ENCODE results near the gene MAP7.
"Not testable (repeated sequence)": the region's sequence is repeated elsewhere in the genome, so short reads cannot be mapped to it uniquely, and the experiment has no call there.

MAP7 gene

GRCh38 chr6:136408204-136408603 is 142.0 kb downstream of the MAP7 start:
- no peak overlapping the region for H3K27ac ChIP-seq

GRCh38 chr6:136405420-136406029 is 144.7 kb downstream of the MAP7 start:
- no peak for TF ChIP-seq CTCF (IDR thresholded peaks at IDR 0.05)
- Histone ChIP-seq H3K27ac (no peak overlapping the region), H3K4me3 (no peak overlapping the region)
- DNase-seq (ENCODE audit: low spot score) = no peak

More at GRCh38 chr6:136408204-136408603, 142.0 kb downstream of the MAP7 start:
- DNase-seq (ENCODE audit: low spot score) = no peak
- H3K4me3 ChIP-seq = no peak overlapping the region
- TF ChIP-seq CTCF (IDR thresholded peaks at IDR 0.05) = no peak

- Histone ChIP-seq H3K27ac (no peak overlapping the region), H3K4me3 (no peak overlapping the region)
- no peak for DNase-seq (ENCODE audit: low spot score)
- TF ChIP-seq CTCF (IDR thresholded peaks at IDR 0.05) = no peak
Observed at GRCh38 chr6:136404627-136405419, 145.4 kb downstream of the MAP7 start.

- TF ChIP-seq CTCF (IDR thresholded peaks at IDR 0.05) = no peak
- Histone ChIP-seq H3K4me3 (no peak overlapping the region), H3K27ac (no peak overlapping the region)
- DNase-seq (ENCODE audit: low spot score) = no peak
Observed at GRCh38 chr6:136404007-136404406, 146.2 kb downstream of the MAP7 start.

- H3K4me3 ChIP-seq = no peak overlapping the region
- DNase-seq (ENCODE audit: low spot score) = no peak
- H3K27ac ChIP-seq = no peak overlapping the region
- TF ChIP-seq CTCF (IDR thresholded peaks at IDR 0.05) = no peak
Observed at GRCh38 chr6:136403110-136403980, 146.9 kb downstream of the MAP7 start.

- DNase-seq (ENCODE audit: low spot score) = no peak
- no peak for TF ChIP-seq CTCF (IDR thresholded peaks at IDR 0.05)
- Histone ChIP-seq H3K27ac (no peak overlapping the region), H3K4me3 (no peak overlapping the region)
Observed at GRCh38 chr6:136401749-136402148, 148.5 kb downstream of the MAP7 start.

GRCh38 chr6:136401236-136401635 is 149.0 kb downstream of the MAP7 start:
- not testable (repeated sequence) for H3K27ac ChIP-seq; H3K4me3 ChIP-seq; DNase-seq (ENCODE audit: low spot score)

All from coronary artery (tissue), 2 donors.